Measurements from ENCODE around the gene ENDOG.
"Not testable (repeated sequence)": the region's sequence is repeated elsewhere in the genome, so short reads cannot be mapped to it uniquely, and the experiment has no call there.

Gene ENDOG

DNA sequence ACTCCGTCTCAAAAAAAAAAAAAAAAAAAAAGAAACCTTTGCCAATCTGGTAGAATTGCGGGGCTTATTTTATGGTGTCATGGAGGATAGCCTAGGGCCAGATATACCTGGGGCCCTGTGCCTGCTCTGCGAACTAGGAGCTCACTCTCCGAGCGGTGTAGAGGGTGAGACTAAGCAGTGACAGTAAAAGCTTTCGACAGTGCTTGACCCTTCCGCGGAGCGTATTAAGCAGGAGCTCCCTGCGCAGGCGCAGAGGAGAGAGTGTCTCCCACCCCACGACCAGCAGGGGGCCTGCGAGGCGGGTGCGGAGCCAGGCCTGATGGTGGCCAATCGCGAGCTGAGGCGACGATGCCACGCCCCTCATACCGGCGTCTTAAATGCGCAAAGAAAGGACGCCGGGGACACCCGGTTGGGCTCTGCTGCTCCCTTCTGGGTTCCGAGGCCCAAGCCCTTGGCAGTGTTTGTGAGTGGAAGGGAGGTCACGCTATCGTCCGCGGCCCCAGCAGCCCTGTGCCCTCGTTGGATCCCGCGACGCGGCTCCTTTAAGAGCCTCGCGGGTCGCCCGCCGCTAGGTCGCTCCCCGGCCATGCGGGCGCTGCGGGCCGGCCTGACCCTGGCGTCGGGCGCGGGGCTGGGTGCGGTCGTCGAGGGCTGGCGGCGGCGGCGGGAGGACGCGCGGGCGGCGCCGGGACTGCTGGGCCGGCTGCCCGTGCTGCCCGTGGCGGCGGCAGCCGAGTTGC, at the start of gene ENDOG:
ENDOG (plus strand) TSS at position 402 of the 740 bp plus-strand sequence; CDS start at position 587, 185 bp downstream.
- Histone ChIP-seq H3K9me3 (ENCODE audit: control insufficient read depth, insufficient read depth, low read length) (no peaks in the 10 kb centered on the region), H3K4me1 (ENCODE audit: insufficient read depth, low read length) (no peaks in the 10 kb centered on the region), H3K9ac (ENCODE audit: low read depth, low read length) (peak within 1 kb of the TSS; percentile 74), H3K36me3 (ENCODE audit: insufficient read depth, low read length) (peaks cover 7% of the 10 kb centered on the region)

DNA sequence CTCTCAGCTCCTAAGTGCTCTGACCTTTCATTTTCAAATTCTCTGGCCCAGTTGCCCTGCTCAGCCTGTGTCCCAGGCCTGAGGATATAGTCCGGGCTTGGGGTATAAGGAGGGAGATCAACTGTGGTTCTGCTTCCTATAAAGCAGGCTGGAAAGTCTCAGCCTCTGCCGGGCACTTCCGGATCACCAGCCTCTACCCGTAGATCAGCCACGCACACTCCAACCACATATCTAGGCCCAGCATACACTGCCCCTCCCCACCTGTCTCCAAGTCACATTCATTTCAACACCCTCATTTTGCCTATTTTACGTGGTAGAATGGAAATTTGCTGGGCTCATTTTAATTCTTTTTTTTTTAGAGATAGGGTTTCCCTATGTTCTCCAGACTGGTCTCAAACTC, 49.7 kb upstream of the ENDOG start:
- Histone ChIP-seq H3K4me1 (ENCODE audit: insufficient read depth, low read length) (peaks cover 9% of the 10 kb centered on the region; the same call in 1 of the 2 replicates), H3K36me3 (ENCODE audit: insufficient read depth, low read length) (no peaks in the 10 kb centered on the region), H3K9me3 (ENCODE audit: control insufficient read depth, insufficient read depth, low read length) (no peaks in the 10 kb centered on the region), H3K9ac (ENCODE audit: low read depth, low read length) (no peak overlapping the region)

DNA sequence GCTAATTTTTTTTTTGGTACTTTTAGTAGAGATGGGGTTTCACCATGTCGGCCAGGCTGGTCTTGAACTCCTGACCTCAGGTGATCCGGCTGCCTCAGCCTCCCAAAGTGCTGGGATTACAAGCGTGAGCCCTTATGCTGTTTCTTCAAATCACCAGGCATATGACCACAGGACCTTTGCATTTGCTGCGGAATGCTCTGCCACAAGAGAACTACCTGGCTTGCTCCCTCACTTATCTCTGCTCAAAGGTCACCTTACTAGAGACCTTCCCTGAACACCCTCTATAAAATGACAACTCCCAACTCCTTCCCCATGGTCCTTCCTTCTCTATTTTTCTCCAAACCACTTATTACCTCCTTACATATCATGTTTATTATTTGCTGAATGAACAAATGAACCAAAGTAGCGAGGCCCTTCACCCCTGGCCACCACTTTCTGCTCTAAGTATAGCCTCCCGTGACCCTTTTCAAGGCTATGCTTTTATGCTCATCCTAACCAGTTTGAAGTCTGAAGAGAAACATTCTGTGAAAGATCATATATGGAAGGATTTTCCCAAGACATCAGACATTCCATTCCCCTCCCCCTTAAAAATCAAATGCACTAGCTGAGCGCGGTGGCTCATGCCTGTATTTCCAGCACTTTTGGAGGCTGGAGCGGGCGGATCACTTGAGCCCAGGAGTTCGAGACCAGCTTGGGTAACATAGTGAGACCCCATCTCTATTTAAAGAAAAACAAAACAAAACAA, 47.8 kb upstream of the ENDOG start:
- Histone ChIP-seq H3K9me3 (ENCODE audit: control insufficient read depth, insufficient read depth, low read length) (no peaks in the 10 kb centered on the region), H3K4me1 (ENCODE audit: insufficient read depth, low read length) (no peaks in the 10 kb centered on the region; the same call in 1 of the 2 replicates), H3K36me3 (ENCODE audit: insufficient read depth, low read length) (no peaks in the 10 kb centered on the region), H3K9ac (ENCODE audit: low read depth, low read length) (peak overlapping the region; percentile 61; the same call in 1 of the 2 replicates)

DNA sequence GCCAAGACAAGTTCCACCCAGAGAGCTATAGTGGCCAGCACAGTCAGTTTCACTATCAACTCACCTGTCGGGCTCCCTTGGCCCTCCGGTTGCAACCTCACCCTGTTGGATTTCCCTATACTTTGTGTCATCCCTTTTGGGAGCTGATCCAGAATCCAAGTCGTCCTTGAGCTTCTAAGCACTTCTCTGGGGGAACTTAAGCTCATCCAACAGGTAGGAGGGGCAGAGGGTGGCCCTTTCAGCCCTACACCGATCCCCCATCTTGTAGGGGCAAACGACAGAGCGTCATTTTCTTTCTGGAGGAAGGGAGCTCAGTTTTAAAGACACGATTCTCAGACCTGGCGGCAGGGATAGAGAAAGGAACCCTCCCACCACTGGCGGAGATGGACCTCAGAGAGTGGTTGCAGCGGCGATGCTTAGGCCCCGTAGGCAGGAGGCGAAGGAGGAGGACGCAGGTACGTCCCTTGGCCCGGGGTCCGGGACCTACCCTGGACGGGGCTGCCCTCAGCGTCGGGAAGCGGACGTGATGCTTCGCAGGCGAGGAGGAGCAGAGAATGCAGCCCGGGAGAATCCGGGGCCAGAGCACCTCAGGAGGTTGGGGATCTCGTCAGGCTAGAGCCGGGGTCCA, 47.1 kb upstream of the ENDOG start:
- Histone ChIP-seq H3K36me3 (ENCODE audit: insufficient read depth, low read length) (no peaks in the 10 kb centered on the region), H3K4me1 (ENCODE audit: insufficient read depth, low read length) (no peaks in the 10 kb centered on the region; the same call in 1 of the 2 replicates), H3K9me3 (ENCODE audit: control insufficient read depth, insufficient read depth, low read length) (no peaks in the 10 kb centered on the region), H3K9ac (ENCODE audit: low read depth, low read length) (peak overlapping the region; percentile 61)

DNA sequence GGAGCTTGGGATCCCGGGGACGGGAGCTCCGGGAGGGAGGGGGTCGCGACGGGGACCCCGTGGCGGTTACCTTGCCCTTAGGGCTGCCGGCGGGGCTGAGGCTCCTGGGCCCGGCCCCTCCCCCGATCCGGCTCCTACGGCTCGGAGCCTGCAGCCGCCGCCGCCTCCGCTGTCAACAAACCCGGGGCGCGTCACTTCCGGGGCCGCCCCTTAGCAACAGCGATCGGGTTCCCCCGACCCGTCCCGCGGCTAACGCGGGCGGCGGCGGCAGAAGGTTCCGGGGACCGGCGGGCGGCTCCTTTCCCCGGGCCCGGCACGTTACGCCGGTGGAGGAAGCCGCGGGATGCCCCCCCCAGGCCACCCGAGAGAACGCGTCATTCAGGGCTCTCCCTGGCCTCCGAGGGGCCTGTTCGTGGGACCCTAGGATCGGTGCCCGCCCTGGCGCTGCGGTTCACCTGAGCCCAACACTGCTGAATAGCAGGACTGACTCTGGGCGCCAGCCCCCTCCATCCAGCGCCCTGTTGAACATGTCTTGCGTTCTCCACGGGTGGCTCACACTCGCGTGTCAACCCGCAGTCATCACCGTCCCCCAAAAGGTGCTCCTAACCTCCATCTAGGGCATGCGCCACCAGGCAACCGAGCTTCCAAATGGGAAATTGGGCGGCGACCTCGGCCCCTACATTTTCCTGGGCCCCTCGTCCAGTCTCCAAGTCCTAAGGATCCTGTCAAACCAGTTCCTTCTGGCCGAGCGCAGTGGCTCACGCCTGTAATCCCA, 46.4 kb upstream of the ENDOG start, which contains the start of gene ZER1:
ZER1 (minus strand) TSS at position 183 of the 775 bp plus-strand sequence. CDS start 16,362 bp downstream, outside the sequence.
- peak within 1 kb of the TSS; percentile 61 for H3K9ac ChIP-seq (ENCODE audit: low read depth, low read length)
- H3K4me1 ChIP-seq (ENCODE audit: insufficient read depth, low read length), result no peaks in the 10 kb centered on the region; the same call in 1 of the 2 replicates
- H3K36me3 ChIP-seq (ENCODE audit: insufficient read depth, low read length), result no peaks in the 10 kb centered on the region
- H3K9me3 ChIP-seq (ENCODE audit: control insufficient read depth, insufficient read depth, low read length), result no peaks in the 10 kb centered on the region

DNA sequence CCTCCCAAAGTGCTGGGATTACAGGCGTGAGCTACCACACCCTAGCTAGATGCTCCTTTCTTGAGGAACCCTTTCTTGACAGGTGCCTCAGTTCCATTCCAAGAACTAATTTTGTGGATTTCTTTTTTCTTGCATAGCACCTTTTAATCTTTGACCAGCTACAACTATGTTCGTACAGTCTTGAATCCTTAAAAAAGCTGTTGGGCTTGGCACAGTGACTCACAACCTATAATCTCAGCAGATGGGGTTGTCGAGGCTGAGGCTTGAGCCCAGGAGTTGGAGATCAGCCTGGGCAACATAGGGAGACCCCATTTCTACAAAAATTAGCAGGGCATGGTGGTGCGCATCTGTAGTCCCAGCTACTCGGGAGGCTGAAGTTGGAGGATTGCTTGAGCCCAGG, 45.3 kb upstream of the ENDOG start:
- Histone ChIP-seq H3K36me3 (ENCODE audit: insufficient read depth, low read length) (no peaks in the 10 kb centered on the region), H3K9me3 (ENCODE audit: control insufficient read depth, insufficient read depth, low read length) (no peaks in the 10 kb centered on the region), H3K9ac (ENCODE audit: low read depth, low read length) (no peak overlapping the region), H3K4me1 (ENCODE audit: insufficient read depth, low read length) (no peaks in the 10 kb centered on the region; the same call in 1 of the 2 replicates)

DNA sequence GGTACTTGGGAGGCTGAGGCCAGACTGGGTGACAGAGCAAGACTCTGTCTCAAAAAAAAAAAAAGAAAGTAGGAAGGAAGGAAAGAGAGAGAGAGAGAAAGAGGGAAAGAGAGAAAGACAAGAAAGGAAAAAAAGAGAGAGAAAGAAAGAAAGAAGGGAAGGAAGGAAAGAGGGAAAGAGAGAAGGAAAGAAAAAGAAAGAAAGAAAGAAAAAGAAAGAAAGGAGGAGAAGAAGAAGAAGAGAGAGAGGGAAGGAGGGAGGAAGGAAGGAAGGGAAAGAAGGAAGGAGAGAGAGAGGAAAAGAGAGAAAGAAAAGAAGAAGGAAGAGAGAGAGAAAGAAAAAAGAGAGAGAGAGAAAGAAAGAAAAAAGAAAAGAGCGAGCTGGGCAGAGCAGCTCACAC, 43.5 kb upstream of the ENDOG start:
- Histone ChIP-seq H3K4me1 (ENCODE audit: insufficient read depth, low read length) (no peaks in the 10 kb centered on the region; the same call in 1 of the 2 replicates), H3K9me3 (ENCODE audit: control insufficient read depth, insufficient read depth, low read length) (no peaks in the 10 kb centered on the region)

DNA sequence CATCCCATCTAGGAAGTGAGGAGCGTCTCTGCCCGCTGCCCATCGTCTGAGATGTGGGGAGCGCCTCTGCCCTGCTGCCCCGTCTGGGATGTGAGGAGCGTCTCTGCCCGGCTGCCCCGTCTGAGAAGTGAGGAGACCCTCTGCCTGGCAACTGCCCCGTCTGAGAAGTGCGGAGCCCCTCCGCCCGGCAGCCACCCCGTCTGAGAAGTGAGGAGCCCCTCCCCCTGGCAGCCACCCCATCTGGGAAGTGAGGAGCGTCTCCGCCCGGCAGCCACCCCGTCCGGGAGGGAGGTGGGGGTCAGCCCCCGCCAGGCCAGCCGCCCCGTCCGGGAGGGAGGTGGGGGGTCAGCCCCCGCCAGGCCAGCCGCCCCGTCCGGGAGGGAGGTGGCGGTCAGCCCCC, 38.2 kb upstream of the ENDOG start:
- H3K36me3 ChIP-seq (ENCODE audit: insufficient read depth, low read length); H3K9ac ChIP-seq (ENCODE audit: low read depth, low read length); H3K4me1 ChIP-seq (ENCODE audit: insufficient read depth, low read length); H3K9me3 ChIP-seq (ENCODE audit: control insufficient read depth, insufficient read depth, low read length): not testable (repeated sequence)

More for the DNA sequence above, 43.5 kb upstream of the ENDOG start:
- Histone ChIP-seq H3K9ac (ENCODE audit: low read depth, low read length) (no peak overlapping the region), H3K36me3 (ENCODE audit: insufficient read depth, low read length) (no peaks in the 10 kb centered on the region)

DNA sequence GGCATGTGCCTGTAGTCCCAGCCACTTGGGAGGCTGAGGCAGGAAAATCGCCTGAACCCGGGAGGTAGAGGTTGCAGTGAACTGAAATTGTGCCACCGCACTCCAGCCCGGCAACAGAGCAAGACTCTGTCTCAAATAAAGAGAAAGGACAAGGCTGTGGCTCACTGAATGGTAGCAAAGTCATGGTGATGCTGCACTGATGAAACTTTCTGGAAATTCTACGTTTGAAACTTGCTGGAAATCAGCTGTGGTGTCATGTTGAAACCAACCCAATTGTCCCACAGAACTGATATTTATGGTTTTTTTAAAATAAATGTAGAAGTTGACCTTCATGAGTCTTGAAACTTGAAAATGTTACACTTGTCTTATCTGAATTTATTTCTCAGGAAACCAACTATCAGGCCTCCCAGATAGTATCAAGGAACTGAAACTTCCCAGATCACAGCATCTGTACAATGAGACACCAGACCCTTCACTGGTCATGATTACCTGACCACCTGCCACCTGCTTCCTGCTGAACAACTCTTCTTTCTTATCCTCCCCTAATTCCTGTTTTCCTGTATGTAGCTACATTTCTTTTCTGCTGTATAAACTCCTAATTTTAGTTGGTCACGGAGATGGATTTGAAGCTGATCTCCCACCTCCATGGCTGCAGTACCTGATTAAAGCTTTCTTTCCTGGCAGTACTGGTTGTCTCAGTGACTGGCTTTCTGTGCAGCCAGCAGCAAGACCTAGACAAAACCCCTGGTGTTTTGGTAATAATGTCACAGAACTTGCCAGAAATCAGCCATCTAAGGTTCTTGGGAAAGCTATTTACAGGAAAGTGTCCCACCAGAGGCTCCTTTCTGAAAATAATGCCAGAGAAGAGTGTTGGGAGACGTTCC, 36.9 kb upstream of the ENDOG start:
- Histone ChIP-seq H3K9ac (ENCODE audit: low read depth, low read length) (no peak overlapping the region), H3K4me1 (ENCODE audit: insufficient read depth, low read length) (no peaks in the 10 kb centered on the region; the same call in 1 of the 2 replicates), H3K36me3 (ENCODE audit: insufficient read depth, low read length) (no peaks in the 10 kb centered on the region), H3K9me3 (ENCODE audit: control insufficient read depth, insufficient read depth, low read length) (no peaks in the 10 kb centered on the region; the same call in 1 of the 2 replicates)

DNA sequence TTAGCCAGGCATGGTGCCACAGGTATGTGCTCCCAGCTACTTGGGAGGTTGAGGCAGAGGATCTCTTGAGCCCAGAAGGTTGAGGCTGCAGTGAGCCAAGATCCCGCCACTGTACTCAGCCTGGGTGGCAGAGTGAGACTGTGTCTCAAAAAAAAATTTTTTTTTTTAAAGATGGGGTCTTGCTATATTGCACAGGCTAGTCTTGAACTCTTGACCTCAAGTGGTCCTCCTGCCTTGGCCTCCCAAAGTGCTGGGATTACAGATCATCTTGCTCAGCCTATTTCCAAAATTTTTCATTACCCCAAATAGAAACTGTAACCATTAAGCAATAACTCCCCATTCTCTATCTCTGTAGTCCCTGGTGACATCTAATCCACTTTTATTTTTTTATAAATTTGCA, 35.6 kb upstream of the ENDOG start:
- no peaks in the 10 kb centered on the region for H3K36me3 ChIP-seq (ENCODE audit: insufficient read depth, low read length)
- H3K9me3 ChIP-seq (ENCODE audit: control insufficient read depth, insufficient read depth, low read length), result no peaks in the 10 kb centered on the region; the same call in 1 of the 2 replicates
- no peaks in the 10 kb centered on the region; the same call in 1 of the 2 replicates for H3K4me1 ChIP-seq (ENCODE audit: insufficient read depth, low read length)
- no peak overlapping the region for H3K9ac ChIP-seq (ENCODE audit: low read depth, low read length)

DNA sequence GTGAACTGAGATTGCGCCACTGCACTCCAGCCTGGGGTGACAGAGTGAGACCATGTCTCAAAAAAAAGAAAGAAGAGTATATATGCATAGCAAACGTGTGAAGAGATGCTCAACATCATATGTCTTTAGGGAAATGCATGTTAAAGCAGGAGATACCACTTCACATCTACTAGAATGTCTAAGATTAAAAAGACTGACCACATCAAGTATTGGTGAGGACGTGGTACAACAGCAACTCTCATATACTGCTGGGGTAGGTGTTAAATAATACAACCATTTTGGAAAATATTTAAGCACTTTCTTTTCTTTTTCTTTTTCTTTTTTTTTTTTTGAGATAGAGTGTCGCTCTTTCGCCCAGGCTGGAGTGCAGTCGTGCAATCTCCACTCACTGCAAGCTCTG, 32.9 kb upstream of the ENDOG start:
- Histone ChIP-seq H3K4me1 (ENCODE audit: insufficient read depth, low read length) (no peaks in the 10 kb centered on the region; the same call in 1 of the 2 replicates), H3K9ac (ENCODE audit: low read depth, low read length) (no peak overlapping the region), H3K9me3 (ENCODE audit: control insufficient read depth, insufficient read depth, low read length) (no peaks in the 10 kb centered on the region; the same call in 1 of the 2 replicates), H3K36me3 (ENCODE audit: insufficient read depth, low read length) (no peaks in the 10 kb centered on the region)

DNA sequence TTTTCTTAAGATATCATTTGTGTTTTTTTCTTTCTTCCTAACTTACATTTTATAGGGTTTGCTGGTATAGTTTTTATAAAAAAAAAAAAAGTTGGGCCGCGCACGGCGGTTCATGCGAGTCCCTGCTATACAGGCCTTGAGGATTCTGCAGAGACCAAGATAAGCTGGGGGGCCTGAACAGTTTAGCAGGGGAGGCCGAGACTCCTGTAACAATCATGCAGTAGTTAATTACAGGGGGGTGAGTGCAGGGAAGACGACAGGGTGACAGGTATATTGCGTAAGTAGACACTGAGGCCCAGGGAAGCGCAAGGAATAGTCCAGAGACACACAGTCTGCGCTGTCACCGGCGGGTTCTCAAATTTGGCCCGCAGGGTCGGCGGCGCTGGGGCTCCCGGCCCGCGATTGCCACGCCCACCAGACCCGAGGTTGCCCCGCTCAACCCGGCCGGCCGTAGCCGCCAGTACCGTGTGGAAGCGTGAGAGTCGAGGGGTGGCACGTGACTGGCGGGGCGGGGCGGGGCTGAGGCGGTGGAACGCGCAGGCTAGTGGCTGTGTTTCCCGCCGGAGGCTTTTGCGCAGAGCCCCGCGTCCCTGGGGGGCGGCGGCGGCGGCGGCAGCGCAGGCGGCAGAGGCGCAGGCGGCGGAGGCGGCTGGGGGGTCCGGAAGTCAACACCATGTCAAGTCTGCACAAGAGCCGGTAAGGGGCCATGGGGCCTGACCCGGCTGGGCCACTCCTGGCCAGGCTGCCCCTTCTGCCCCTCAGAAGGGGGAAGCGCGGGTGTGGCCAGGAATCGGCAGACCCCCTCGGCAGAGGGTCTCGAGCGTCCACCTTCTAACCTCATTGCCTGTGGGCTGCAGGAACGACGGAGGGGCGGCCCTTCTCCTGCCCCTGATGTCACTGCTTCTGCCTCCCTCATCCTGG, 31.4 kb upstream of the ENDOG start, which contains the start of gene TBC1D13:
TBC1D13 (plus strand) TSS at position 573 of the 921 bp plus-strand sequence; CDS start at position 674, 101 bp downstream.
- no peaks in the 10 kb centered on the region; the same call in 1 of the 2 replicates for H3K4me1 ChIP-seq (ENCODE audit: insufficient read depth, low read length)
- H3K36me3 ChIP-seq (ENCODE audit: insufficient read depth, low read length), result 0 out of 2 replicates have a peak, but pooled peaks cover under 1% of the 10 kb centered on the region
- H3K9me3 ChIP-seq (ENCODE audit: control insufficient read depth, insufficient read depth, low read length), result no peaks in the 10 kb centered on the region
- H3K9ac ChIP-seq (ENCODE audit: low read depth, low read length), result peak within 1 kb of the TSS; percentile 97
